ENCODE results near the gene MUSK.
A peak's percentile ranks its signal among the peaks of the same experiment; 100 is the strongest.

Gene MUSK

DNA sequence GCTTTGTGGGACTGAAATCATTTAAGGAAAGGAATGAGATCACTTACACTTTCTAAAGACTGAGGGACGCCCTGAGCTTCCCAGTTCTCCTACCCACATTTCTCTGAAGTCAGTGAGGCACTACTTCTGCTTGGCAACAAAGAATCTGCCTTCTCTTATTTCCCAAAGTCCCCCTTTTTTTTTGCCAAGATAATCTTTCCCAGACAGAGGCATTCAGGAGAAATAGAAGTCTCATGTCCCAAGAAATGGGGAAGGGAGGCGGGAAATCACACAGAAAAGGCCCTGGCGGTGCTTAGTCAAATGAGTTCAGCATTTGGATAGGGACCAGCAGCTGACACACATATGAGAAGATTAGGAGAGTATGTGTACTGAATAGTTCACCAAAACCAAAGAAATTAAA, 159.7 kb downstream of the MUSK start:
- H3K27ac ChIP-seq, result no peak overlapping the region
- TF ChIP-seq CTCF (conservative IDR thresholded peaks at IDR 0.05), result no peak

DNA sequence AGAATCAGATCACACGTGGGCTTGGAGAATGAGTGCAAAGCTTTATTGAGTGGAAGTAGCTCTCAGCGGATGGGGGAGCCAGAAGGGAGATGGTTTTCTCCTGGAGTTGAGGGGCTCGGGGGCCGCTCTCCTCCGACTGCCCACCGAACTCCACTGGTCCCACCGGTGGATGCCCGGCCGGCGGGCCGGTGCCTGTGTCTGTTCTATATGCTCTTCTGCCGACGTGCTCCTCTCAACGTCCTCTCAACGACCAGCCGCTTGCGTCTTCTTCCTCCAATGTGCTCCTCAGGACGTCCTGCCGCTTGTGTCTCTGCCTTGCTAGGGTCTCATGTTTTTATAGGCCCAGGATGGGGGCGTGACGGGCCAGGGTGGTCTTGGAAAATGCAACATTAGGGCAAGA, 161.9 kb downstream of the MUSK start:
- TF ChIP-seq CTCF (conservative IDR thresholded peaks at IDR 0.05), result no peak
- no peak overlapping the region for H3K27ac ChIP-seq

- TF ChIP-seq CTCF (conservative IDR thresholded peaks at IDR 0.05), result no peak
These were observed 164.3 kb downstream of the MUSK start for GRCh38 chr9:110832926-110833325.

GRCh38 chr9:110835404-110835803, 166.8 kb downstream of the MUSK start:
- no peak for TF ChIP-seq CTCF (conservative IDR thresholded peaks at IDR 0.05)

More at GRCh38 chr9:110832926-110833325, 164.3 kb downstream of the MUSK start:
- H3K27ac ChIP-seq, result no peak overlapping the region

GRCh38 chr9:110835859-110836271, 167.3 kb downstream of the MUSK start:
- TF ChIP-seq CTCF (conservative IDR thresholded peaks at IDR 0.05), result no peak
- H3K27ac ChIP-seq, result no peak overlapping the region

More at GRCh38 chr9:110835404-110835803, 166.8 kb downstream of the MUSK start:
- no peak overlapping the region for H3K27ac ChIP-seq

- TF ChIP-seq CTCF (conservative IDR thresholded peaks at IDR 0.05), result no peak
- H3K27ac ChIP-seq, result no peak overlapping the region
These were observed 168.9 kb downstream of the MUSK start for GRCh38 chr9:110837401-110838005.

DNA sequence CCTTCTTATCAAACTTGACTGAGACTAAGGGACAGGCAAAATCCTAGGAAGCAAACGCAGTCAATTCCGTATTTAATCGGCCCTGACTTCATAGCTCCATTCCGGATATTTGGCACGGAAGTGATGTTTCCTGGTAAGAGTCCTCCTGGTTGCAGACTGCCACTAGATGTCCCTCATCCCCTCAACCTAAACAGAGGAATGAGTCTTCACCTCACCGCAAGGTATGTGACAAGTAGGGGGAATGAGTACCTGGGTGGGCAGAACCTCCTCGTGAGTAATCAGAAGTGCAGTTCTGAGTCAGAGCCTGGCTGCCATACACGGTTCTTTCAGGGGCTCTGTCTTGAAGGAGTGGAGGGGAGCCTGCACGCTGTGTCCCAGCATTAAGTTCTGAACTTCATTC, 173.6 kb downstream of the MUSK start:
- no peak overlapping the region for H3K27ac ChIP-seq
- TF ChIP-seq CTCF (conservative IDR thresholded peaks at IDR 0.05), result peak; percentile 68

Measured in VCaP (cell line).